ENCODE results near the gene UPK1B. TPM values are rescaled to one million over a fixed set of nuclear protein-coding genes. Genes with fewer than 3 reads are reported as not detected.

UPK1B gene
- total RNA-seq, 1 donor from 2014 or later, result not detected

GRCh38 chr3:119175872-119176756 lies 2.7 kb downstream of the UPK1B start:
- no peak for DNase-seq (ENCODE audit: low spot score)

GRCh38 chr3:119176778-119177177 lies 3.4 kb downstream of the UPK1B start:
- DNase-seq (ENCODE audit: low spot score), result no peak

- no peak for DNase-seq (ENCODE audit: low spot score)
Measured at GRCh38 chr3:119177321-119177720, 3.9 kb downstream of the UPK1B start.

GRCh38 chr3:119181765-119182164 lies 8.4 kb downstream of the UPK1B start:
- DNase-seq (ENCODE audit: low spot score), result no peak

GRCh38 chr3:119184111-119184510 lies 10.7 kb downstream of the UPK1B start:
- DNase-seq (ENCODE audit: low spot score), result no peak

- DNase-seq (ENCODE audit: low spot score), result no peak
Measured at GRCh38 chr3:119184796-119185570, 11.6 kb downstream of the UPK1B start.

GRCh38 chr3:119187266-119187665 lies 13.9 kb downstream of the UPK1B start:
- no peak for DNase-seq (ENCODE audit: low spot score)

- DNase-seq (ENCODE audit: low spot score), result no peak
Measured at GRCh38 chr3:119191800-119192199, 18.4 kb downstream of the UPK1B start.

GRCh38 chr3:119194237-119195150 lies 21.1 kb downstream of the UPK1B start:
- DNase-seq (ENCODE audit: low spot score), result no peak

GRCh38 chr3:119195151-119195476 lies 21.7 kb downstream of the UPK1B start:
- DNase-seq (ENCODE audit: low spot score), result no peak

GRCh38 chr3:119195911-119196310 lies 22.5 kb downstream of the UPK1B start:
- no peak for DNase-seq (ENCODE audit: low spot score)

GRCh38 chr3:119205209-119205608 lies 31.8 kb downstream of the UPK1B start:
- no peak for DNase-seq (ENCODE audit: low spot score)

GRCh38 chr3:119205685-119206084 lies 32.3 kb downstream of the UPK1B start:
- no peak for DNase-seq (ENCODE audit: low spot score)

- no peak for DNase-seq (ENCODE audit: low spot score)
Measured at GRCh38 chr3:119206611-119207511, 33.5 kb downstream of the UPK1B start.

GRCh38 chr3:119207512-119207875 lies 34.1 kb downstream of the UPK1B start:
- DNase-seq (ENCODE audit: low spot score), result no peak

- no peak for DNase-seq (ENCODE audit: low spot score)
Measured at GRCh38 chr3:119211193-119211592, 37.8 kb downstream of the UPK1B start.

- no peak for DNase-seq (ENCODE audit: low spot score)
Measured at GRCh38 chr3:119211803-119212202, 38.4 kb downstream of the UPK1B start.

GRCh38 chr3:119219069-119219468 lies 45.7 kb downstream of the UPK1B start:
- DNase-seq (ENCODE audit: low spot score), result no peak

GRCh38 chr3:119220198-119220597 lies 46.8 kb downstream of the UPK1B start:
- DNase-seq (ENCODE audit: low spot score), result no peak

GRCh38 chr3:119220970-119221667 lies 47.7 kb downstream of the UPK1B start:
- no peak for DNase-seq (ENCODE audit: low spot score)
